Measurements from ENCODE around the gene ZNF282.

GRCh38 chr7:149150981-149151380, 44.4 kb upstream of the ZNF282 start:
- TF ChIP-seq ETV5 (CRISPR knock-in tag; IDR thresholded peaks at IDR 0.05; ENCODE audit: low read depth) (no peak), FOXP1 (CRISPR knock-in tag; IDR thresholded peaks at IDR 0.05) (no peak), HNRNPUL1 (IDR thresholded peaks at IDR 0.05; ENCODE audit: low read length) (no peak), FOXA1 (IDR thresholded peaks at IDR 0.05; ENCODE audit: borderline replicate concordance) (no peak), LARP7 (IDR thresholded peaks at IDR 0.05) (no peak), POLR2A (conservative IDR thresholded peaks at IDR 0.05) (no peak), NRF1 (conservative IDR thresholded peaks at IDR 0.05 in 1 of 2, IDR thresholded peaks at IDR 0.05 in 1 of 2) (no peak), YY1 (IDR thresholded peaks at IDR 0.05; ENCODE audit: borderline replicate concordance in 1 of 3, control insufficient read depth in 1 of 3, extremely low read depth in 1 of 3, insufficient read depth in 3 of 3, insufficient read length in 1 of 3, insufficient replicate concordance in 2 of 3, low read depth in 1 of 3, low read length in 2 of 3) (no peak), JUNB (CRISPR knock-in tag; conservative IDR thresholded peaks at IDR 0.05) (no peak), YBX1 (IDR thresholded peaks at IDR 0.05) (no peak), ZBTB8A (IDR thresholded peaks at IDR 0.05; ENCODE audit: partially characterized antibody) (no peak), PHF8 (IDR thresholded peaks at IDR 0.05; ENCODE audit: borderline replicate concordance, low read length) (no peak)
- TF ChIP-seq, protein P1, sequence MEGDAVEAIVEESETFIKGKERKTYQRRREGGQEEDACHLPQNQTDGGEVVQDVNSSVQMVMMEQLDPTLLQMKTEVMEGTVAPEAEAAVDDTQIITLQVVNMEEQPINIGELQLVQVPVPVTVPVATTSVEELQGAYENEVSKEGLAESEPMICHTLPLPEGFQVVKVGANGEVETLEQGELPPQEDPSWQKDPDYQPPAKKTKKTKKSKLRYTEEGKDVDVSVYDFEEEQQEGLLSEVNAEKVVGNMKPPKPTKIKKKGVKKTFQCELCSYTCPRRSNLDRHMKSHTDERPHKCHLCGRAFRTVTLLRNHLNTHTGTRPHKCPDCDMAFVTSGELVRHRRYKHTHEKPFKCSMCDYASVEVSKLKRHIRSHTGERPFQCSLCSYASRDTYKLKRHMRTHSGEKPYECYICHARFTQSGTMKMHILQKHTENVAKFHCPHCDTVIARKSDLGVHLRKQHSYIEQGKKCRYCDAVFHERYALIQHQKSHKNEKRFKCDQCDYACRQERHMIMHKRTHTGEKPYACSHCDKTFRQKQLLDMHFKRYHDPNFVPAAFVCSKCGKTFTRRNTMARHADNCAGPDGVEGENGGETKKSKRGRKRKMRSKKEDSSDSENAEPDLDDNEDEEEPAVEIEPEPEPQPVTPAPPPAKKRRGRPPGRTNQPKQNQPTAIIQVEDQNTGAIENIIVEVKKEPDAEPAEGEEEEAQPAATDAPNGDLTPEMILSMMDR (IDR thresholded peaks at IDR 0.05 in 2 of 3, conservative IDR thresholded peaks at IDR 0.05 in 1 of 3; ENCODE audit: insufficient read depth in 2 of 3, low read depth in 1 of 3, low read length in 3 of 3): no peak
- TF ChIP-seq, protein P2, sequence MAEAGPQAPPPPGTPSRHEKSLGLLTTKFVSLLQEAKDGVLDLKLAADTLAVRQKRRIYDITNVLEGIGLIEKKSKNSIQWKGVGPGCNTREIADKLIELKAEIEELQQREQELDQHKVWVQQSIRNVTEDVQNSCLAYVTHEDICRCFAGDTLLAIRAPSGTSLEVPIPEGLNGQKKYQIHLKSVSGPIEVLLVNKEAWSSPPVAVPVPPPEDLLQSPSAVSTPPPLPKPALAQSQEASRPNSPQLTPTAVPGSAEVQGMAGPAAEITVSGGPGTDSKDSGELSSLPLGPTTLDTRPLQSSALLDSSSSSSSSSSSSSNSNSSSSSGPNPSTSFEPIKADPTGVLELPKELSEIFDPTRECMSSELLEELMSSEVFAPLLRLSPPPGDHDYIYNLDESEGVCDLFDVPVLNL (CRISPR knock-in tag; IDR thresholded peaks at IDR 0.05; ENCODE audit: low read depth): no peak
